Activated CD8-positive, alpha-beta T cell treated with anti-CD3 and anti-CD28 coated beads for 36 hours (primary cell): ENCODE data around the gene ANK3. TPM values are rescaled to one million over a fixed set of nuclear protein-coding genes. Genes with fewer than 3 reads are reported as not detected.

Source experiments
- ATAC-seq: fragments of 200-7000 bp; cut with Tn5 transposase; one replicate; pipeline ENCODE4 v1.10.0; 2021; ENCODE audit warnings: mild to moderate bottlenecking, moderate library complexity
- CTCF ChIA-PET: fragments of 350-600 bp; sonication (Branson Sonifier 250); formaldehyde crosslinking; loops from one replicate; lab custom pipeline; 2021; ENCODE audit warnings: antibody characterized with exemption; lab: Charles Lee
- POLR2A ChIA-PET: fragments of 350-600 bp; sonication (Branson Sonifier 250); formaldehyde crosslinking; loops from one replicate; lab custom pipeline; 2021; ENCODE audit warnings: antibody characterized with exemption; lab: Charles Lee
- DNase-seq: peaks from one replicate; pipeline ENCODE4 v3.0.0-alpha.2; 2020
- H3K27ac Mint-ChIP-seq: one replicate; pipeline ENCODE4 v1.8.0; 2021; ENCODE audit warnings: mild to moderate bottlenecking, mixed read lengths
- H3K27me3 Mint-ChIP-seq: one replicate; pipeline ENCODE4 v1.8.0; 2021; ENCODE audit warnings: mixed read lengths
- H3K36me3 Mint-ChIP-seq: one replicate; pipeline ENCODE4 v1.8.0; 2021; ENCODE audit warnings: low read depth, mixed read lengths
- H3K4me1 Mint-ChIP-seq: one replicate; pipeline ENCODE4 v1.8.0; 2021; ENCODE audit warnings: low read depth, mixed read lengths
- H3K4me3 Mint-ChIP-seq: one replicate; pipeline ENCODE4 v1.8.0; 2021; ENCODE audit warnings: mild to moderate bottlenecking, moderate library complexity, mixed read lengths
- H3K9me3 Mint-ChIP-seq: one replicate; pipeline ENCODE4 v1.8.0; 2021; ENCODE audit warnings: mixed read lengths
- CTCF ChIP-seq: fragments of 200-600 bp; IDR thresholded peaks from one replicate; pipeline ENCODE4 v1.8.0; 2022; ENCODE audit warnings: antibody characterized with exemption, mild to moderate bottlenecking
- intact Hi-C: fragments of 100-400 bp; cut with micrococcal nuclease; formaldehyde crosslinking; loops from one replicate; pipeline ENCODE4 v1.10.0; 2022
- total RNA-seq, 2 experiments: library from RNA; stranded (reverse); gene quantifications; one replicate each; pipeline ENCODE4 v1.2.3, GENCODE V29; 2021

The ANK3 gene
- total RNA-seq, 2 experiments from 2014 or later = 10.3 to 12.0 TPM

GRCh38 chr10:60351191-60351853, 38.4 kb downstream of the ANK3 start:
- intact Hi-C loops = no loop called here
- POLR2A ChIA-PET = no interaction called here
- H3K27ac Mint-ChIP-seq = no peak overlapping the region

GRCh38 chr10:60350400-60350799, 39.3 kb downstream of the ANK3 start:
- DNase-seq = no peak
- ChIA-PET POLR2A (no interaction called here), CTCF (no interaction called here)
- Mint-ChIP-seq H3K9me3 (no peaks in the 10 kb centered on the region), H3K27ac (no peak overlapping the region), H3K4me3 (no peak overlapping the region), H3K27me3 (no peaks in the 10 kb centered on the region), H3K4me1 (no peaks in the 10 kb centered on the region), H3K36me3 (no peaks in the 10 kb centered on the region)
- ATAC-seq = no peak
- no peak for TF ChIP-seq CTCF
- intact Hi-C loops = no loop called here

More at GRCh38 chr10:60351191-60351853, 38.4 kb downstream of the ANK3 start:
- no peaks in the 10 kb centered on the region for H3K27me3 Mint-ChIP-seq
- H3K4me3 Mint-ChIP-seq = no peak overlapping the region
- no peak for ATAC-seq
- no peaks in the 10 kb centered on the region for H3K9me3 Mint-ChIP-seq
- TF ChIP-seq CTCF = no peak
- CTCF ChIA-PET = no interaction called here
- H3K36me3 Mint-ChIP-seq = no peaks in the 10 kb centered on the region
- H3K4me1 Mint-ChIP-seq = no peaks in the 10 kb centered on the region
- no peak for DNase-seq

- TF ChIP-seq CTCF = no peak
- DNase-seq = no peak
- POLR2A ChIA-PET = no interaction called here
- Mint-ChIP-seq H3K27me3 (no peaks in the 10 kb centered on the region), H3K27ac (no peak overlapping the region), H3K4me1 (no peaks in the 10 kb centered on the region), H3K9me3 (no peaks in the 10 kb centered on the region), H3K4me3 (no peak overlapping the region), H3K36me3 (no peaks in the 10 kb centered on the region)
- CTCF ChIA-PET = no interaction called here
- ATAC-seq = no peak
- intact Hi-C loops = no loop called here
Observed at GRCh38 chr10:60349426-60349825, 40.2 kb downstream of the ANK3 start.

- intact Hi-C loops = no loop called here
- no peak for ATAC-seq
- Mint-ChIP-seq H3K36me3 (no peaks in the 10 kb centered on the region), H3K4me3 (no peak overlapping the region), H3K9me3 (no peaks in the 10 kb centered on the region), H3K4me1 (no peaks in the 10 kb centered on the region), H3K27me3 (no peaks in the 10 kb centered on the region), H3K27ac (no peak overlapping the region)
- DNase-seq = no peak
- CTCF ChIA-PET = no interaction called here
- POLR2A ChIA-PET = no interaction called here
- no peak for TF ChIP-seq CTCF
Observed at GRCh38 chr10:60348982-60349381, 40.7 kb downstream of the ANK3 start.

GRCh38 chr10:60347270-60347669, 42.4 kb downstream of the ANK3 start:
- H3K4me3 Mint-ChIP-seq = no peak overlapping the region
- no peaks in the 10 kb centered on the region for H3K9me3 Mint-ChIP-seq
- no peaks in the 10 kb centered on the region for H3K27me3 Mint-ChIP-seq
- intact Hi-C loops = no loop called here
- DNase-seq = no peak
- no peaks in the 10 kb centered on the region for H3K4me1 Mint-ChIP-seq
- no peak for ATAC-seq
- POLR2A ChIA-PET = no interaction called here
- CTCF ChIA-PET = no interaction called here
- H3K27ac Mint-ChIP-seq = no peak overlapping the region
- no peak for TF ChIP-seq CTCF
- H3K36me3 Mint-ChIP-seq = no peaks in the 10 kb centered on the region
